ENCODE measurements around the gene KCTD4.

GRCh38 chr13:45184693-45185092 is 16.2 kb downstream of the KCTD4 start:
- no peak for TF ChIP-seq ARNTL (CRISPR knock-in tag; IDR thresholded peaks at IDR 0.05; ENCODE audit: borderline replicate concordance, low read depth)
- TF ChIP-seq ZFP3 (CRISPR knock-in tag; IDR thresholded peaks at IDR 0.05): no peak
- no peak for TF ChIP-seq TOX (CRISPR knock-in tag; IDR thresholded peaks at IDR 0.05; ENCODE audit: borderline replicate concordance)
- TF ChIP-seq POU6F1 (CRISPR knock-in tag; IDR thresholded peaks at IDR 0.05; ENCODE audit: borderline replicate concordance, low read depth): no peak

All from SK-N-SH treated with all-trans-retinoic acid at 6 μM for 48 hours (cell line).